Measurements from ENCODE around the gene LLCFC1. TPM values are rescaled to one million over a fixed set of nuclear protein-coding genes. Genes with fewer than 3 reads are reported as not detected.
A peak's percentile ranks its signal among the peaks of the same experiment; 100 is the strongest.

The LLCFC1 gene
- total RNA-seq, 4 donors from 2014 or later: not detected

DNA sequence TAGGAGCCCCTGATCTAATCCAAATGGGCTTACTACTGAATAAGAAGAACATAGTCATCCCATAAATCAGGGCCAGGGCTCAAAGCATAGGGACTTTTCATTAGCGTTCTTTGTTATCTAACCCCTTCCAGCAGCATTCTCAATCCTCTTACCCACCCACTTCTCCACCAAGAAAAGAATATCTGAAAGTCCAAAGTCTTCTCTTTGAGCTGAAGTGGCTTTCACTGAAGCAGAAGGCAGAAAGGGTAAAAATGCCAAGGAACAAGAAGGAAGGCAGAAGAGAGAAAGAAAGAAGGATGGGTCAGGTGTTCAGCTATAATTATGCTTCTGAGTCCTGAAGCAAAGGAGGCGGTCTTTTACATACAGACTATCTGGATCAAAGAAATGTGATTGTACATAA is 15.9 kb upstream of the LLCFC1 start:
- Histone ChIP-seq H3K27ac (no peak overlapping the region), H3K27me3 (no peaks in the 10 kb centered on the region), H3K36me3 (no peaks in the 10 kb centered on the region), H3K9me3 (no peaks in the 10 kb centered on the region), H3K4me3 (no peak overlapping the region), H3K4me1 (no peaks in the 10 kb centered on the region)
- no peak for TF ChIP-seq EP300 (IDR thresholded peaks at IDR 0.05)
- TF ChIP-seq POLR2A (IDR thresholded peaks at IDR 0.05): no peak
- TF ChIP-seq, protein P1, sequence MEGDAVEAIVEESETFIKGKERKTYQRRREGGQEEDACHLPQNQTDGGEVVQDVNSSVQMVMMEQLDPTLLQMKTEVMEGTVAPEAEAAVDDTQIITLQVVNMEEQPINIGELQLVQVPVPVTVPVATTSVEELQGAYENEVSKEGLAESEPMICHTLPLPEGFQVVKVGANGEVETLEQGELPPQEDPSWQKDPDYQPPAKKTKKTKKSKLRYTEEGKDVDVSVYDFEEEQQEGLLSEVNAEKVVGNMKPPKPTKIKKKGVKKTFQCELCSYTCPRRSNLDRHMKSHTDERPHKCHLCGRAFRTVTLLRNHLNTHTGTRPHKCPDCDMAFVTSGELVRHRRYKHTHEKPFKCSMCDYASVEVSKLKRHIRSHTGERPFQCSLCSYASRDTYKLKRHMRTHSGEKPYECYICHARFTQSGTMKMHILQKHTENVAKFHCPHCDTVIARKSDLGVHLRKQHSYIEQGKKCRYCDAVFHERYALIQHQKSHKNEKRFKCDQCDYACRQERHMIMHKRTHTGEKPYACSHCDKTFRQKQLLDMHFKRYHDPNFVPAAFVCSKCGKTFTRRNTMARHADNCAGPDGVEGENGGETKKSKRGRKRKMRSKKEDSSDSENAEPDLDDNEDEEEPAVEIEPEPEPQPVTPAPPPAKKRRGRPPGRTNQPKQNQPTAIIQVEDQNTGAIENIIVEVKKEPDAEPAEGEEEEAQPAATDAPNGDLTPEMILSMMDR (IDR thresholded peaks at IDR 0.05): no peak
- TF ChIP-seq POLR2AphosphoS5 (IDR thresholded peaks at IDR 0.05): no peak
- 50 to 67% methylated on average over 2 of the region's 2 CpGs for WGBS, 2 donors (ENCODE audit: low coverage in 1 of 2)
- no peak for ATAC-seq

DNA sequence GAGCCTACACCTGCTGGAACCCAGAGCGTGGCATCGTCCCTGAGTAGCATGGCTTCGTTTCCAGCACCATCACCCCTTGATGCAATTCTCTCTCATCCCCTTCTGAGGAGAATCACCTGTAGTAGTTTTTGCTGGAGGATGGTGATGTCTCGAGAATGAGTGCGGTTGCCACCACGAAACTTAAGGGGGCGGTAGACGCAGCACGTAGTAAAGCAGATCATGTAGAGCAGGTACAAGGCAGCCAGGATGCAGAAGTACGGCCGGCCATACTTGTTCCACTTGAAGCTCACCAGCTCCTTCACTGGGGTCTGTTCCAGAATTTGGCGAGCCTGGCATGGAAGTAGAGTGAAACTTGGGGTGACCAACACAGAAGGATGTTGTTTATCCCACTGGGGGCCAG is 13.9 kb upstream of the LLCFC1 start:
- Histone ChIP-seq H3K9me3 (no peaks in the 10 kb centered on the region), H3K4me1 (no peaks in the 10 kb centered on the region), H3K4me3 (no peak overlapping the region), H3K27ac (no peak overlapping the region), H3K36me3 (no peaks in the 10 kb centered on the region), H3K27me3 (peaks cover 8% of the 10 kb centered on the region)
- 20 to 61% methylated on average over 1 to 5 of the region's 12 CpGs for WGBS, 2 donors (ENCODE audit: low coverage in 1 of 2)
- ATAC-seq: no peak
- TF ChIP-seq, protein P1 (IDR thresholded peaks at IDR 0.05): no peak
- TF ChIP-seq POLR2AphosphoS5 (IDR thresholded peaks at IDR 0.05) (no peak), EP300 (IDR thresholded peaks at IDR 0.05) (no peak), POLR2A (IDR thresholded peaks at IDR 0.05) (no peak)

- WGBS, 2 donors (ENCODE audit: low coverage in 1 of 2): 48 to 49% methylated on average over 7 of the region's 7 CpGs
- TF ChIP-seq, protein P1 (IDR thresholded peaks at IDR 0.05): no peak
- TF ChIP-seq POLR2AphosphoS5 (IDR thresholded peaks at IDR 0.05) (no peak), POLR2A (IDR thresholded peaks at IDR 0.05) (no peak), EP300 (IDR thresholded peaks at IDR 0.05) (no peak)
- no peaks in the 10 kb centered on the region for H3K36me3 ChIP-seq
- H3K27ac ChIP-seq: no peak overlapping the region
- peak; percentile 32 for ATAC-seq
- H3K27me3 ChIP-seq: peaks cover 8% of the 10 kb centered on the region
- no peaks in the 10 kb centered on the region for H3K9me3 ChIP-seq
- no peak overlapping the region for H3K4me3 ChIP-seq
- no peaks in the 10 kb centered on the region for H3K4me1 ChIP-seq
Observed at GRCh38 chr7:142927085-142927745, 12.1 kb upstream of the LLCFC1 start.

DNA sequence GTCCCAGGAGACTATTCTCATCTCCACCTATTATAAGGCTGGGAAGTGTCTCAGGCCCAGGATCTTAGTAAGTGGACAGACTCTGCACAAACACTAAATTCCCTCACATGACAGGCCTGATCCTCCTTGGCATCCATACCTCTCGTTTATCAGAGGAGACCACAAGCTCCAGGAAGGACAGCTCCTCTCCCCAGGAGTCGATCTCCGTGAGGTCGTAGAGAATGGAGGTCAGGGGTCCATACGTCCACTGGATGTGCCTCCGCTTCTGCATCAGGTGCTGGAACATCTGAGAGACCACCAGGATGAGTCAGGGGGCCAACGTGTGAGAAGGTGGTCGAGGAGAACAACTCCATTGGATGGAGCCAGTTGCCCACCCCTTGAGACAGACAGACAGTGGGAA is 11.3 kb upstream of the LLCFC1 start:
- ATAC-seq: no peak
- TF ChIP-seq POLR2A (IDR thresholded peaks at IDR 0.05) (no peak), POLR2AphosphoS5 (IDR thresholded peaks at IDR 0.05) (no peak), EP300 (IDR thresholded peaks at IDR 0.05) (no peak)
- TF ChIP-seq, protein P1 (IDR thresholded peaks at IDR 0.05): no peak
- no peak overlapping the region for H3K4me3 ChIP-seq
- 61 to 85% methylated on average over 3 to 4 of the region's 8 CpGs for WGBS, 2 donors (ENCODE audit: low coverage in 1 of 2)
- no peaks in the 10 kb centered on the region for H3K4me1 ChIP-seq
- H3K27me3 ChIP-seq: peaks cover 14% of the 10 kb centered on the region
- no peaks in the 10 kb centered on the region for H3K9me3 ChIP-seq
- H3K27ac ChIP-seq: no peak overlapping the region
- H3K36me3 ChIP-seq: no peaks in the 10 kb centered on the region

GRCh38 chr7:142930126-142930730 is 9.1 kb upstream of the LLCFC1 start:
- ATAC-seq: no peak
- Histone ChIP-seq H3K27ac (no peak overlapping the region), H3K36me3 (no peaks in the 10 kb centered on the region), H3K4me3 (no peak overlapping the region), H3K27me3 (peaks cover 21% of the 10 kb centered on the region), H3K4me1 (no peaks in the 10 kb centered on the region), H3K9me3 (no peaks in the 10 kb centered on the region)
- WGBS, 2 donors (ENCODE audit: low coverage in 1 of 2): 85 to 98% methylated on average over 5 of the region's 11 CpGs
- TF ChIP-seq, protein P1 (IDR thresholded peaks at IDR 0.05): no peak
- TF ChIP-seq POLR2AphosphoS5 (IDR thresholded peaks at IDR 0.05) (no peak), POLR2A (IDR thresholded peaks at IDR 0.05) (no peak), EP300 (IDR thresholded peaks at IDR 0.05) (no peak)
